ENCODE data around the gene SHLD3.

The SHLD3 gene

GRCh38 chr5:65623482-65623881 is 1.3 kb upstream of the SHLD3 start:
- Histone ChIP-seq H3K27ac (peak overlapping the region in 1 of 2 donors; percentile 93), H3K4me3 (peak overlapping the region; percentile 81)
- no peak for DNase-seq (ENCODE audit: low spot score)
- TF ChIP-seq, protein P1, sequence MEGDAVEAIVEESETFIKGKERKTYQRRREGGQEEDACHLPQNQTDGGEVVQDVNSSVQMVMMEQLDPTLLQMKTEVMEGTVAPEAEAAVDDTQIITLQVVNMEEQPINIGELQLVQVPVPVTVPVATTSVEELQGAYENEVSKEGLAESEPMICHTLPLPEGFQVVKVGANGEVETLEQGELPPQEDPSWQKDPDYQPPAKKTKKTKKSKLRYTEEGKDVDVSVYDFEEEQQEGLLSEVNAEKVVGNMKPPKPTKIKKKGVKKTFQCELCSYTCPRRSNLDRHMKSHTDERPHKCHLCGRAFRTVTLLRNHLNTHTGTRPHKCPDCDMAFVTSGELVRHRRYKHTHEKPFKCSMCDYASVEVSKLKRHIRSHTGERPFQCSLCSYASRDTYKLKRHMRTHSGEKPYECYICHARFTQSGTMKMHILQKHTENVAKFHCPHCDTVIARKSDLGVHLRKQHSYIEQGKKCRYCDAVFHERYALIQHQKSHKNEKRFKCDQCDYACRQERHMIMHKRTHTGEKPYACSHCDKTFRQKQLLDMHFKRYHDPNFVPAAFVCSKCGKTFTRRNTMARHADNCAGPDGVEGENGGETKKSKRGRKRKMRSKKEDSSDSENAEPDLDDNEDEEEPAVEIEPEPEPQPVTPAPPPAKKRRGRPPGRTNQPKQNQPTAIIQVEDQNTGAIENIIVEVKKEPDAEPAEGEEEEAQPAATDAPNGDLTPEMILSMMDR (IDR thresholded peaks at IDR 0.05): no peak

- peak within 1 kb of the TSS; percentile 81 for H3K4me3 ChIP-seq
- DNase-seq (ENCODE audit: low spot score): peak; percentile 93
- TF ChIP-seq, protein P1 (IDR thresholded peaks at IDR 0.05): no peak
- peak within 1 kb of the TSS; percentile 90 to 93 for H3K27ac ChIP-seq
These were observed 729 bp upstream of the SHLD3 start, which contains the start of gene TRIM23 for GRCh38 chr5:65624025-65624570. Gene TRIM23 (minus strand): TSS chr5:65624333. CDS start chr5:65624274, 59 bp downstream.

DNA sequence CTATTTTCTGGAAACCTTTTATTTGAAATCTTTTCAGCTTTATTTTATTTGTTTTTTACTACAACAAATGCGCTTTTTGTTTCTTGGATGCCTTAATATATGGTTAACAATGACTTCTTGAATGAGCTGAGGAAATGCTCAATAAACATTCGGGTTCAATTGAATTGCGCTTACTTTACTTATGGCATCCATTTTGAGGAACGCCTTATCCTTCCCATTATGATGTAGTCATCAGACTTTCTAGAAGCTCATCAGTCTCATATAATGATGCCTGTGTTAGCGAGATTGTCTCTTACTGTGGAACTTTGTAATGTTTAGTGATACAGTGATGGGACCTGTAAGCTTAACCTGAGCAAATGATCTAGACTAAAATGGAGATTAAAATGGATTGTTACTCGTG is 916 bp downstream of the SHLD3 start:
- DNase-seq (ENCODE audit: low spot score): no peak
- H3K4me3 ChIP-seq: peak overlapping the region; percentile 81

DNA sequence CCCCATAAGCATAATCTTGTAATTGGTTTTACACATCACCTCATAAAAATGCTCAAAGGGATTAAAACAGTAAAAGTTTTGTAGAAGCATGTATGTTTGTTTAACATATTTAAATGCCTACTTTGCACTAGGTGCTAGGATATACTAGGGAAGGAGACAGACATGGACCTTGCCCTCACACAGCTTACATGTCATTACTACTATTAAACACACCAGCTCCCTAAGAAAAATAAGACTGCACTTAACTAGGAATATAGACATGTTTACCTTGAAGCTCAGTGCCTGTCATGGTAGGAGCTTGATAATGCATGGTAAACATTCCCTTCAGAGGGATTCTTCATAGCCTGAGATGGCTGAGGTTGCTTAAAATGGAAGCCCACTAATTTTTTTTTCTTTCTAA is 6.2 kb downstream of the SHLD3 start:
- TF ChIP-seq, protein P1 (IDR thresholded peaks at IDR 0.05): no peak
- H3K4me3 ChIP-seq: no peak overlapping the region
- no peak for DNase-seq (ENCODE audit: low spot score)
- H3K27ac ChIP-seq: no peak overlapping the region

More for the DNA sequence above, 916 bp downstream of the SHLD3 start:
- TF ChIP-seq, protein P1 (IDR thresholded peaks at IDR 0.05): no peak
- H3K27ac ChIP-seq: no peak overlapping the region

DNA sequence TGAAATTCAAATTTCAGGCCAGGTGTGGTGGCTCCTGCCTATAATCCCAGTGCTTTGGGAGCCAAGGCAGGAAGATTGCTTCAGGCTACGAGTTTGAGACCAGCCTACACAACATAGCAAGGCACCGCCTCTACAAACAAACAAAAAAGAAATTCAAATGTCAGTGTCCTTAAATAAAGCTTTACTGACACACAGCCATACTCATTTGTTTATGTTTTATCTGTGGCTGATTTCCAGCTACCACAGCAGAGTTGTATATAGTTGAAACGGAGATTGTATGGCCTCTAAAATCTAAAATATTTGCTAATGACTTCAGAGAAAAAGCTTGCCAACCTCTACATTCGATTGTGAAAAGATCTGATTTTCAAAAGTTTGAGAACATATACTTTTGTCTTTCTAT is 15.4 kb downstream of the SHLD3 start:
- TF ChIP-seq, protein P1 (IDR thresholded peaks at IDR 0.05): no peak
- H3K27ac ChIP-seq: no peak overlapping the region
- no peak for DNase-seq (ENCODE audit: low spot score)
- no peak overlapping the region for H3K4me3 ChIP-seq

GRCh38 chr5:65646938-65647337 is 22.1 kb downstream of the SHLD3 start:
- TF ChIP-seq, protein P1 (IDR thresholded peaks at IDR 0.05): no peak
- Histone ChIP-seq H3K27ac (no peak overlapping the region), H3K4me3 (no peak overlapping the region)
- DNase-seq (ENCODE audit: low spot score): no peak

GRCh38 chr5:65647941-65648340 is 23.1 kb downstream of the SHLD3 start:
- H3K4me3 ChIP-seq: no peak overlapping the region
- no peak for DNase-seq (ENCODE audit: low spot score)
- no peak overlapping the region for H3K27ac ChIP-seq
- TF ChIP-seq, protein P1 (IDR thresholded peaks at IDR 0.05): no peak

All from coronary artery (tissue), 2 donors.